Bronchial epithelial cell (primary cell): ENCODE results near the gene PITHD1. TPM values are rescaled to one million over a fixed set of nuclear protein-coding genes. Genes with fewer than 3 reads are reported as not detected.
A peak's percentile ranks its signal among the peaks of the same experiment; 100 is the strongest.

Experiments used
- DNase-seq: peaks from one replicate; pipeline ENCODE4 v3.0.0-alpha.2; 2010; ENCODE audit warnings: low read depth
- FAIRE-seq: peaks from 2 replicates; lab custom pipeline; 2011; peaks lifted over from hg19 to GRCh38; lab: Jason Lieb, UNC
- H3K27me3 ChIP-seq: 2 replicates; pipeline ENCODE4 v1.5.1; 2011; ENCODE audit warnings: low read length; ENCODE audit not compliant: control insufficient read depth, insufficient read depth
- H3K36me3 ChIP-seq: 2 replicates; pipeline ENCODE4 v1.5.1; 2011; ENCODE audit warnings: low read length; ENCODE audit not compliant: control insufficient read depth, insufficient read depth
- H3K4me3 ChIP-seq: 2 replicates; pipeline ENCODE4 v1.5.1; 2011; ENCODE audit warnings: mild to moderate bottlenecking, low read depth, low read length, control low read depth
- total RNA-seq: library from RNA; depleted of rRNA; stranded (reverse); fragments of >200 nt; gene quantifications from 2 replicates; pipeline ENCODE4 v1.2.1, GENCODE V29; 2014
- TF ChIP-seq, protein P1 (sequence below): IDR thresholded peaks from 2 replicates; pipeline ENCODE4 v1.5.1; 2011; ENCODE audit warnings: mild to moderate bottlenecking, moderate library complexity, low read length, control low read depth, inconsistent platforms; ENCODE audit not compliant: insufficient read depth, severe bottlenecking

The PITHD1 gene
- total RNA-seq, 1 donor from 2014 or later: 66.1 TPM

- no peak for DNase-seq
- TF ChIP-seq, protein P1, sequence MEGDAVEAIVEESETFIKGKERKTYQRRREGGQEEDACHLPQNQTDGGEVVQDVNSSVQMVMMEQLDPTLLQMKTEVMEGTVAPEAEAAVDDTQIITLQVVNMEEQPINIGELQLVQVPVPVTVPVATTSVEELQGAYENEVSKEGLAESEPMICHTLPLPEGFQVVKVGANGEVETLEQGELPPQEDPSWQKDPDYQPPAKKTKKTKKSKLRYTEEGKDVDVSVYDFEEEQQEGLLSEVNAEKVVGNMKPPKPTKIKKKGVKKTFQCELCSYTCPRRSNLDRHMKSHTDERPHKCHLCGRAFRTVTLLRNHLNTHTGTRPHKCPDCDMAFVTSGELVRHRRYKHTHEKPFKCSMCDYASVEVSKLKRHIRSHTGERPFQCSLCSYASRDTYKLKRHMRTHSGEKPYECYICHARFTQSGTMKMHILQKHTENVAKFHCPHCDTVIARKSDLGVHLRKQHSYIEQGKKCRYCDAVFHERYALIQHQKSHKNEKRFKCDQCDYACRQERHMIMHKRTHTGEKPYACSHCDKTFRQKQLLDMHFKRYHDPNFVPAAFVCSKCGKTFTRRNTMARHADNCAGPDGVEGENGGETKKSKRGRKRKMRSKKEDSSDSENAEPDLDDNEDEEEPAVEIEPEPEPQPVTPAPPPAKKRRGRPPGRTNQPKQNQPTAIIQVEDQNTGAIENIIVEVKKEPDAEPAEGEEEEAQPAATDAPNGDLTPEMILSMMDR: no peak
- Histone ChIP-seq H3K27me3 (no peaks in the 10 kb centered on the region), H3K36me3 (peaks cover 6% of the 10 kb centered on the region), H3K4me3 (no peak overlapping the region)
- FAIRE-seq: no peak
These were observed 9.5 kb upstream of the PITHD1 start for GRCh38 chr1:23768733-23769132.

GRCh38 chr1:23772049-23772853 is 6.0 kb upstream of the PITHD1 start:
- DNase-seq (peak; percentile 70), FAIRE-seq (no peak)
- Histone ChIP-seq H3K27me3 (no peaks in the 10 kb centered on the region), H3K4me3 (no peak overlapping the region), H3K36me3 (peaks cover 6% of the 10 kb centered on the region)
- TF ChIP-seq, protein P1: peak; percentile 95

GRCh38 chr1:23772854-23773242 is 5.4 kb upstream of the PITHD1 start:
- TF ChIP-seq, protein P1: no peak
- Histone ChIP-seq H3K36me3 (peaks cover 6% of the 10 kb centered on the region), H3K27me3 (no peaks in the 10 kb centered on the region), H3K4me3 (no peak overlapping the region)
- DNase-seq: no peak
- no peak for FAIRE-seq

DNA sequence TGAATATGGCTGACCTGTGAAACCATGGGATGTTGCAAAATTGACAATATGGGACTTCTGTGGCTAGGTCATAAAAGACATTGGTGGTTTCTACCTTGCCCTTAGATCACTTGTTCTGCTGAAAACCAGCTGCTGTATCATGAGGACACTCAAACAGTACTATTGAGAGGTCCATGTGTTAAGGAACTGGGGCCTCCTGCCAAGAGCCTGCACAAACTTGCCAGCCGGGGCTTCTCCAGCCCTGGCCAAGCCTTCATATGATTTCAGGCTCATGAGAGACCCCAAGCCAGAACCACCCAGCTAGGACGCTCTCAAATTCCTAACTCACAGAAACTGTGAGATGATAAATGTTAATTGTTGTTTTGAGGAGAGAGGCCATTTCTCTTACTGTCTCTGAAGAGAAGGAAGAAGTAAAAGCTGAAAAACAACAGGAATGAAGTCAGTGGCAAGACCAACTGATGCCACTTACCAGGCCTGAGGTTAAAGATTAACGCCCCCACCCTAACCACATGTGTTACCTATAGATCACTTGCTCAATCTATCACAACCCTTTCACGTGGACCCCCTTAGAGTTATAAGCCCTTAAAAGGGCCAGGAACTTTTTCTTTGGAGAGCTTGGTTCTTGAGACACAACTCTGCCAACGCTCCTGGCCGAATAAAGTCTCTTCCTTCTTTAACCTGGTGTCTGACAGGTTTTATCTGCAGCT is 3.9 kb upstream of the PITHD1 start:
- FAIRE-seq (no peak), DNase-seq (no peak)
- Histone ChIP-seq H3K36me3 (peaks cover 4% of the 10 kb centered on the region), H3K27me3 (no peaks in the 10 kb centered on the region), H3K4me3 (no peak overlapping the region)
- TF ChIP-seq, protein P1: no peak

DNA sequence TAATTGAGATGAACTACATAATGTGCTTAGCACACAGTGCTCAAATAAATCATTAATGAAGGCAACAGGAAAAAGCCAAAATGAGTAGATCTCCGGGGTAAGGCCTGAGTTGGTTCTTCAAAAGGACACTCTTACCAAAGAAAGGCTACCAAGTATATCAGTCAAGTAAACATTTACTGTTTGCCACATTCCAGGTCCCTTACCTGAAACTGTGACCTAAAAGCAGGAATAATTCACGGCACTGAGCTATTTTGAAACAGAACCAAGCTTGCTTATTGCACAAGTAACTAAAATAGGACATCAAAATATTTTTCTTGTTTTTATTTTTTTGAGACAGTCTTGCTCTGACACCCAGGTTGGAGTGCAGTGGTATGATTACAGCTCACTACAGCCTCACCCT is 2.0 kb upstream of the PITHD1 start:
- no peak for FAIRE-seq
- Histone ChIP-seq H3K4me3 (no peak overlapping the region), H3K27me3 (no peaks in the 10 kb centered on the region), H3K36me3 (peaks cover 2% of the 10 kb centered on the region)
- no peak for DNase-seq
- TF ChIP-seq, protein P1: no peak
